Measurements from ENCODE around the gene DCDC1.

The DCDC1 gene

GRCh38 chr11:31369348-31370329 lies at the start of gene DCDC1, which contains the start of gene DNAJC24:
Gene DCDC1 (minus strand): TSS chr11:31369739. CDS start chr11:31328280, 41,459 bp downstream.
Gene DNAJC24 (plus strand): TSS chr11:31369860. CDS start chr11:31370749, 889 bp downstream.
- no peak for TF ChIP-seq CTCF (IDR thresholded peaks at IDR 0.05; ENCODE audit: extremely low read depth, missing control alignments)
- DNase-seq (ENCODE audit: low spot score): peak; percentile 82

GRCh38 chr11:31419138-31419537 lies 49.6 kb upstream of the DCDC1 start:
- no peak for DNase-seq (ENCODE audit: low spot score)
- no peak for TF ChIP-seq CTCF (IDR thresholded peaks at IDR 0.05; ENCODE audit: extremely low read depth, missing control alignments)

- TF ChIP-seq CTCF (IDR thresholded peaks at IDR 0.05; ENCODE audit: extremely low read depth, missing control alignments): no peak
- no peak for DNase-seq (ENCODE audit: low spot score)
These were observed 48.3 kb upstream of the DCDC1 start for GRCh38 chr11:31417816-31418215.

GRCh38 chr11:31417357-31417756 lies 47.8 kb upstream of the DCDC1 start:
- TF ChIP-seq CTCF (IDR thresholded peaks at IDR 0.05; ENCODE audit: extremely low read depth, missing control alignments): no peak
- no peak for DNase-seq (ENCODE audit: low spot score)

- no peak for TF ChIP-seq CTCF (IDR thresholded peaks at IDR 0.05; ENCODE audit: extremely low read depth, missing control alignments)
- DNase-seq (ENCODE audit: low spot score): no peak
These were observed 45.9 kb upstream of the DCDC1 start for GRCh38 chr11:31415435-31415834.

GRCh38 chr11:31414338-31414737 lies 44.8 kb upstream of the DCDC1 start:
- DNase-seq (ENCODE audit: low spot score): no peak
- TF ChIP-seq CTCF (IDR thresholded peaks at IDR 0.05; ENCODE audit: extremely low read depth, missing control alignments): no peak

GRCh38 chr11:31412946-31413345 lies 43.4 kb upstream of the DCDC1 start:
- TF ChIP-seq CTCF (IDR thresholded peaks at IDR 0.05; ENCODE audit: extremely low read depth, missing control alignments): no peak
- no peak for DNase-seq (ENCODE audit: low spot score)

All from GM20000 (cell line).